A549 (cell line): ENCODE data around the gene MUC2. TPM values are rescaled to one million over a fixed set of nuclear protein-coding genes. Genes with fewer than 3 reads are reported as not detected.

Experiments
- ATAC-seq, 2 experiments: fragments of 200-7000 bp in 1 of 2; fragments of >200 bp in 1 of 2; cut with Nextera tagmentation in 1 of 2; cut with Tn5 transposase in 1 of 2; 3 replicates each; pipeline versions ENCODE4 v1.8.0 to v1.9.1; 2018 to 2020; ENCODE audit warnings: mild to moderate bottlenecking in 1 of 2, moderate library complexity in 1 of 2
- CTCF ChIA-PET: fragments of 300-600 bp; sonication (Branson Sonifier 250); formaldehyde crosslinking; extraction: SDS; loops from one replicate; lab custom pipeline; 2021; ENCODE audit warnings: antibody characterized with exemption, inconsistent platforms; lab: Yijun Ruan, JAX
- POLR2A ChIA-PET: fragments of 350-600 bp; formaldehyde crosslinking; extraction: SDS; loops from one replicate; lab custom pipeline; 2021; ENCODE audit warnings: antibody characterized with exemption, inconsistent platforms; lab: Yijun Ruan, JAX
- DNase-seq, 2 experiments: peaks; one replicate each; pipeline versions ENCODE4 v3.0.0 to v3.0.0-alpha.2; 2011 to 2016; ENCODE audit warnings: low read depth in 1 of 2, low spot score in 1 of 2
- FAIRE-seq: peaks from 2 replicates; lab custom pipeline; 2011; peaks lifted over from hg19 to GRCh38; lab: Jason Lieb, UNC
- H3K27ac ChIP-seq, 2 experiments: fragments of >200 bp; sonication (Bioruptor Twin); formaldehyde crosslinking; 3 replicates each; pipeline ENCODE4 v1.5.1; 2016 to 2017
- H3K4me1 ChIP-seq: fragments of >200 bp; sonication (Bioruptor Twin); formaldehyde crosslinking; 3 replicates; pipeline ENCODE4 v1.6.1; 2016
- H3K4me2 ChIP-seq: fragments of >200 bp; sonication (Bioruptor Twin); formaldehyde crosslinking; 3 replicates; pipeline ENCODE4 v1.6.1; 2016
- H3K4me3 ChIP-seq: fragments of >200 bp; sonication (Bioruptor Twin); formaldehyde crosslinking; 3 replicates; pipeline ENCODE4 v1.5.1; 2016
- H3K9me3 ChIP-seq: fragments of >200 bp; sonication (Bioruptor Twin); formaldehyde crosslinking; 3 replicates; pipeline ENCODE4 v1.6.1; 2016
- CBX2 ChIP-seq: fragments of 200-600 bp; sonication (generic); IDR thresholded peaks from 2 replicates; pipeline ENCODE4 v1.6.1; 2016; ENCODE audit warnings: low read depth, mild to moderate bottlenecking, borderline replicate concordance
- CEBPB ChIP-seq, 2 experiments: fragments of >200 bp in 1 of 2; sonication (Bioruptor Twin) in 1 of 2; formaldehyde crosslinking in 1 of 2; IDR thresholded peaks; 2 replicates each; pipeline ENCODE4 v1.6.1; 2012 to 2016
- EHF ChIP-seq: fragments of 250-450 bp; sonication (Bioruptor Pico); IDR thresholded peaks from 2 replicates; pipeline ENCODE4 v1.5.0; 2020; ENCODE audit warnings: mild to moderate bottlenecking
- FOXS1 ChIP-seq: fragments of 250-450 bp; sonication (Bioruptor Pico); IDR thresholded peaks from 2 replicates; pipeline ENCODE4 v1.5.0; 2020; ENCODE audit warnings: mild to moderate bottlenecking, moderate library complexity
- GATA3 ChIP-seq: IDR thresholded peaks from 2 replicates; pipeline ENCODE4 v1.6.1; 2012; ENCODE audit warnings: borderline replicate concordance
- HDAC2 ChIP-seq: fragments of 200-600 bp; sonication (generic); IDR thresholded peaks from 2 replicates; pipeline ENCODE4 v1.6.1; 2016
- KDM5A ChIP-seq: fragments of 200-600 bp; sonication (generic); IDR thresholded peaks from 2 replicates; pipeline ENCODE4 v1.6.1; 2016; ENCODE audit warnings: antibody characterized with exemption, mild to moderate bottlenecking
- MYC ChIP-seq: IDR thresholded peaks from 2 replicates; pipeline ENCODE4 v1.6.1; 2012; ENCODE audit warnings: mild to moderate bottlenecking, inconsistent platforms, low read length, improper control_type of control experiment, borderline replicate concordance
- NR3C1 ChIP-seq: fragments of >200 bp; sonication (Bioruptor Twin); formaldehyde crosslinking; IDR thresholded peaks from 3 replicates; pipeline ENCODE4 v1.6.1; 2017
- POLR2A ChIP-seq: IDR thresholded peaks from 2 replicates; pipeline ENCODE4 v1.6.1; 2012; ENCODE audit warnings: mild to moderate bottlenecking, low read length
- POLR2AphosphoS2 ChIP-seq: conservative IDR thresholded peaks from 2 replicates; pipeline ENCODE4 v1.6.1; 2012; ENCODE audit warnings: low read length, improper control_type of control experiment, inconsistent platforms
- RAD21 ChIP-seq, 2 experiments: fragments of >200 bp in 1 of 2; sonication (Bioruptor Twin) in 1 of 2; formaldehyde crosslinking in 1 of 2; IDR thresholded peaks in 1 of 2; conservative IDR thresholded peaks in 1 of 2; 2 replicates in 1 of 2; 3 replicates in 1 of 2; pipeline ENCODE4 v1.6.1; 2012 to 2018; ENCODE audit warnings: inconsistent platforms in 1 of 2
- RARB ChIP-seq: fragments of 250-450 bp; sonication (Bioruptor Pico); IDR thresholded peaks from 2 replicates; pipeline ENCODE4 v1.8.0; 2021; ENCODE audit warnings: mild to moderate bottlenecking, moderate library complexity
- SREBF2 ChIP-seq: fragments of 450-650 bp; IDR thresholded peaks from 2 replicates; pipeline ENCODE4 v1.6.1; 2014; ENCODE audit warnings: mild to moderate bottlenecking, moderate library complexity
- TP53 ChIP-seq: fragments of 250-450 bp; sonication (Bioruptor Pico); IDR thresholded peaks from 2 replicates; pipeline ENCODE4 v1.5.0; 2021; ENCODE audit warnings: mild to moderate bottlenecking, moderate library complexity
- WGBS: methylation state at CpG from one replicate; pipeline ENCODE4 v1.1.6; 2017; ENCODE audit errors: missing lambda C conversion rate; 5-methylcytosine and 5-hydroxymethylcytosine counted together
- polyA plus RNA-seq, 4 experiments: library from polyadenylated mRNA; depleted of rRNA in 3 of 4; stranded (reverse); fragments of >200 nt; fragmentation: RNase III in 1 of 4; extraction: RNeasy Plus Mini Kit Qiagen cat#74134 plus additional on column Dnase treatment in 1 of 4; gene quantifications; 2 replicates in 3 of 4; 3 replicates in 1 of 4; pipeline ENCODE4 v1.2.3, GENCODE V29; 2011 to 2017
- TF ChIP-seq, protein P1 (sequence below): fragments of 150-350 bp; IDR thresholded peaks from 2 replicates; pipeline ENCODE4 v1.6.1; 2014; ENCODE audit warnings: low read depth, mild to moderate bottlenecking, low read length
- TF ChIP-seq, protein P2 (sequence below): fragments of >200 bp; sonication (Bioruptor Twin); formaldehyde crosslinking; IDR thresholded peaks from 3 replicates; pipeline ENCODE4 v1.5.1; 2016
- TF ChIP-seq, protein P3 (sequence below): fragments of >200 bp; sonication (Bioruptor Twin); formaldehyde crosslinking; IDR thresholded peaks from 3 replicates; pipeline ENCODE4 v1.6.1; 2016

MUC2 gene
- polyA plus RNA-seq, 2 of the 4 experiments (the other 2 are of a cell fraction) = 0.01 to 0.03 TPM

DNA sequence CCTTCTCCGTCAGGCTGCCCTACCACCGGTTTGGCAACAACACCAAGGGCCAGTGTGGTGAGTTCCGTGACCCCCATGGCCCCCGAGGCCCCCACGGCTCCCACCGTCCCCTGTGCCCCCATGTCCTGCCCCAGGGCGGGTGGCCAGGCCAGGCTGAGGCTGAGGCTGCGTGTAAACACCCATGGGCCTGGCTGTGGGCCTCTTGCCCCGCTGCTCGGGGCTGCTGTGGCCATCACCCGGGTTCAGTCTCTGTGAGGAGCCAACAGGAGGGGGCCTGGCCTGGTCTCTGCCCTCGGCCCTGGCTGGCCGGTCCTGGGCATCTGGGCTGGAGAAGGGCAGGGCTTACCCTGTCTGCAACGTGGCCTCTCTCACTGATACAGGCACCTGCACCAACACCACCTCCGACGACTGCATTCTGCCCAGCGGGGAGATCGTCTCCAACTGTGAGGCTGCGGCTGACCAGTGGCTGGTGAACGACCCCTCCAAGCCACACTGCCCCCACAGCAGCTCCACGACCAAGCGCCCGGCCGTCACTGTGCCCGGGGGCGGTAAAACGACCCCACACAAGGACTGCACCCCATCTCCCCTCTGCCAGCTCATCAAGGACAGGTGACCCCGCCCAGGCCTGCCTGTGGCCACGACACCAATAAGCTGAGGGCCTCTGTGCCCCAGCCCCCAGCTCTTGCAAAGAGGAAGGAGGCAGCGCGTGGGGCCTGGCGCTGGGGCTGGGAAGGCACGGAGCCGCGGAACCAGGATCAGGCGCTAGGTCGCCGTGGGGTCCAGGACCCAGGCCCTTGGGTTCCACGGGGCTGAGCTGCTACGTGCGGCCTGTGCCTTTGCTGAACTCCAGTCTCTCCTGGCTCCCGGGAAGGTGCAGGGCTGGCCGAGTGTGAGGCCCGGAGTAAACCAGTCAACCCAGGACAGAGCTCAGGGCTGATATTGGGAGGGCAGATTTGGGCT lies 29.0 kb downstream of the MUC2 start:
- ATAC-seq = peak in 1 of 2 experiments; percentile 17; a peak in 2 of 6 replicates
- no peak for DNase-seq

DNA sequence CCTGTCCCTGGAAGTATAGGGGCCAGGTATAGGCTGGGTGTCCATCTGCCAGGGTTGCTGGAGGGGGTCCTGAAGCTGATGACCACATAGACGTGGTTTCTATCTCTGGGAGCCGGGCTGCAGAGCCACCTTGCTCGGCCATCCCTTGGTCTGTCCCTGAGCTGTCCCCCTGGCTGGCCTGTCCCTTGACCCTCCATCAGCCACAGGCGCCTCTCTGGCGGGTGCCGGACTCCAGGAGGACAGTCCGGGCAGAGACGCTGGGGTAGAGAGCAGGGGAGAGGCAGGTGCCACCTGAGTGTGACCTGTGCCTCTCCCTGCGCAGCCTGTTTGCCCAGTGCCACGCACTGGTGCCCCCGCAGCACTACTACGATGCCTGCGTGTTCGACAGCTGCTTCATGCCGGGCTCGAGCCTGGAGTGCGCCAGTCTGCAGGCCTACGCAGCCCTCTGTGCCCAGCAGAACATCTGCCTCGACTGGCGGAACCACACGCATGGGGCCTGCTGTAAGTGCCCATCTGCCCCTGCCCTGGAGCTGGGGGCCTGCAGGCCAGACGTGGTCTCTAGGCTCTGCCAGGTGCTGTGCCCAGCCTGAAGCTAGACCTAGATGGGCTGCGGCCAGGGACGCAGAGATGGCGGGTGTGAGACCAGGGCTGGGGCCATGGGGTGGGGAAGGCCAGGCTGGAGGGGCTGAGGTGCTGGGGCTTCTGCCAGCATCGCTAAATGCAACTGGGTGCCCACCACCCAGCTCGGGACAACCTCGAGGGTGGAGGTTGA lies 29.9 kb downstream of the MUC2 start:
- FAIRE-seq = no peak
- no peak for DNase-seq
- Histone ChIP-seq H3K4me2 (no peak overlapping the region), H3K9me3 (peaks cover 9% of the 10 kb centered on the region; the same call in 1 of the 3 replicates), H3K27ac (no peak overlapping the region), H3K4me1 (no peaks in the 10 kb centered on the region), H3K4me3 (no peak overlapping the region)
- no peak for ATAC-seq
- TF ChIP-seq KDM5A (no peak), RARB (CRISPR knock-in tag) (no peak), CEBPB (IDR thresholded peaks at IDR 0.05) (no peak), MYC (no peak), GATA3 (no peak), NR3C1 (no peak)
- ChIA-PET CTCF (interaction anchor here (3.2 kb wide), 1 partner anchor 8 kb away, joined by 19 read pairs; no protein-coding TSS in a partner anchor), POLR2A (no interaction called here)
- 75% methylated on average over 19 of the region's 28 CpGs for WGBS

More for the DNA sequence above, 29.0 kb downstream of the MUC2 start:
- Histone ChIP-seq H3K4me1 (no peaks in the 10 kb centered on the region), H3K9me3 (peaks cover 11% of the 10 kb centered on the region; the same call in 1 of the 3 replicates), H3K4me3 (no peak overlapping the region), H3K27ac (no peak overlapping the region), H3K4me2 (no peak overlapping the region)
- 81% methylated on average over 21 of the region's 44 CpGs for WGBS
- no peak for FAIRE-seq
- TF ChIP-seq TP53 (CRISPR knock-in tag) = no peak
- no peak for TF ChIP-seq SREBF2
- TF ChIP-seq NR3C1 = no peak
- TF ChIP-seq CBX2 = no peak
- TF ChIP-seq, protein P1, sequence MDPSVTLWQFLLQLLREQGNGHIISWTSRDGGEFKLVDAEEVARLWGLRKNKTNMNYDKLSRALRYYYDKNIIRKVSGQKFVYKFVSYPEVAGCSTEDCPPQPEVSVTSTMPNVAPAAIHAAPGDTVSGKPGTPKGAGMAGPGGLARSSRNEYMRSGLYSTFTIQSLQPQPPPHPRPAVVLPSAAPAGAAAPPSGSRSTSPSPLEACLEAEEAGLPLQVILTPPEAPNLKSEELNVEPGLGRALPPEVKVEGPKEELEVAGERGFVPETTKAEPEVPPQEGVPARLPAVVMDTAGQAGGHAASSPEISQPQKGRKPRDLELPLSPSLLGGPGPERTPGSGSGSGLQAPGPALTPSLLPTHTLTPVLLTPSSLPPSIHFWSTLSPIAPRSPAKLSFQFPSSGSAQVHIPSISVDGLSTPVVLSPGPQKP = no peak
- TF ChIP-seq RAD21 (conservative IDR thresholded peaks at IDR 0.05 in 1 of 2, IDR thresholded peaks at IDR 0.05 in 1 of 2) = no peak
- TF ChIP-seq HDAC2 = no peak
- TF ChIP-seq POLR2A = no peak
- TF ChIP-seq, protein P2, sequence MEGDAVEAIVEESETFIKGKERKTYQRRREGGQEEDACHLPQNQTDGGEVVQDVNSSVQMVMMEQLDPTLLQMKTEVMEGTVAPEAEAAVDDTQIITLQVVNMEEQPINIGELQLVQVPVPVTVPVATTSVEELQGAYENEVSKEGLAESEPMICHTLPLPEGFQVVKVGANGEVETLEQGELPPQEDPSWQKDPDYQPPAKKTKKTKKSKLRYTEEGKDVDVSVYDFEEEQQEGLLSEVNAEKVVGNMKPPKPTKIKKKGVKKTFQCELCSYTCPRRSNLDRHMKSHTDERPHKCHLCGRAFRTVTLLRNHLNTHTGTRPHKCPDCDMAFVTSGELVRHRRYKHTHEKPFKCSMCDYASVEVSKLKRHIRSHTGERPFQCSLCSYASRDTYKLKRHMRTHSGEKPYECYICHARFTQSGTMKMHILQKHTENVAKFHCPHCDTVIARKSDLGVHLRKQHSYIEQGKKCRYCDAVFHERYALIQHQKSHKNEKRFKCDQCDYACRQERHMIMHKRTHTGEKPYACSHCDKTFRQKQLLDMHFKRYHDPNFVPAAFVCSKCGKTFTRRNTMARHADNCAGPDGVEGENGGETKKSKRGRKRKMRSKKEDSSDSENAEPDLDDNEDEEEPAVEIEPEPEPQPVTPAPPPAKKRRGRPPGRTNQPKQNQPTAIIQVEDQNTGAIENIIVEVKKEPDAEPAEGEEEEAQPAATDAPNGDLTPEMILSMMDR = no peak
- TF ChIP-seq EHF (CRISPR knock-in tag) = no peak
- TF ChIP-seq FOXS1 (CRISPR knock-in tag) = no peak
- no peak for TF ChIP-seq RARB (CRISPR knock-in tag)
- no peak for TF ChIP-seq POLR2AphosphoS2
- TF ChIP-seq, protein P3, sequence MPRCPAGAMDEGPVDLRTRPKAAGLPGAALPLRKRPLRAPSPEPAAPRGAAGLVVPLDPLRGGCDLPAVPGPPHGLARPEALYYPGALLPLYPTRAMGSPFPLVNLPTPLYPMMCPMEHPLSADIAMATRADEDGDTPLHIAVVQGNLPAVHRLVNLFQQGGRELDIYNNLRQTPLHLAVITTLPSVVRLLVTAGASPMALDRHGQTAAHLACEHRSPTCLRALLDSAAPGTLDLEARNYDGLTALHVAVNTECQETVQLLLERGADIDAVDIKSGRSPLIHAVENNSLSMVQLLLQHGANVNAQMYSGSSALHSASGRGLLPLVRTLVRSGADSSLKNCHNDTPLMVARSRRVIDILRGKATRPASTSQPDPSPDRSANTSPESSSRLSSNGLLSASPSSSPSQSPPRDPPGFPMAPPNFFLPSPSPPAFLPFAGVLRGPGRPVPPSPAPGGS = no peak
- CTCF ChIA-PET = interaction anchor here (1.1 to 3.2 kb wide), 2 partner anchors 9 to 12 kb away, joined by 3 to 19 read pairs; no protein-coding TSS in a partner anchor
- POLR2A ChIA-PET = no interaction called here
